ENCODE results near the gene ITSN2.

ITSN2 gene

DNA sequence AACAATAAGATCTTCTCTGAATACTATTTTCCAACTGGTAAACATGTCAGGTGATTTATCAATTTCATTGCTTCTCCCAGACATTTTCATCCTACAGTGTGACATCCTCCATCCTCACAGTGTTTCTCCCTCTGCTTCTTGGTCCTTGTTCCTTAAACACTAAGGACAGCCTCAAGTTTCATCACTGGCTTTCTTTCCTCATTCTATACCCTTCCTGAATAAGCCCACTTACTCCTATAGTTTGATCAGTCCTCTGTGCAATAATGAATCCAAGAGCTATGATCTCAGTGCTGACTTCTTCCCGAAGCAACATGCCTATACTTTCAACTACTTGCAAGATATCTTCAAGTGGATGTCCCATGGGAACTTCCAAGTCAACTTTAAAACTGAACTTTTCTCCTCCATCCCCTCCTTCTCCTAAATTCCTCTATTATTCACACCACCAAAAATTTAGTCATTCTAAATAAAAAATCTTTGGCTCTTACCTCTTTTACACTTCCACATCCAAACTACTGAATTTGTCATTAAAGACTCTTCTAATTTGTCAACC lies 97.8 kb downstream of the ITSN2 start:
- DNase-seq, result no peak

DNA sequence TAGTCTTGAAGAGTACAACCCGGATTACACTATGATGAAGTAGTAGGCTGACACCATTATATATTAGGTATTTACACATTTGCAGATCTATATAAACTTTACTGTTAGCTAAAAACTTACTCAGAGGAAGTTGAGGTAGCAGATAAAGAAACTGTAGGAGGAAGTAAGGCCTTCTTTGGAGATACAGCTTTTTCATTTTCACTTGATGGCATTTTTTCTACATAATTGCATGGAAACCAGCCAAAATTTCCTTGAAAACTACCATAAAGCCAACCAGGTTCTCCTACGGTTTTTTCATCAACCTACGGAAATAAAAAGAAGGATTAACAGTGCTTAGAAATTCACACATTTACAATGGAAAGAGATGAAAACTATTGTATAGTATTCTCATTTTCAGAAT lies 98.9 kb downstream of the ITSN2 start:
- no peak for DNase-seq

DNA sequence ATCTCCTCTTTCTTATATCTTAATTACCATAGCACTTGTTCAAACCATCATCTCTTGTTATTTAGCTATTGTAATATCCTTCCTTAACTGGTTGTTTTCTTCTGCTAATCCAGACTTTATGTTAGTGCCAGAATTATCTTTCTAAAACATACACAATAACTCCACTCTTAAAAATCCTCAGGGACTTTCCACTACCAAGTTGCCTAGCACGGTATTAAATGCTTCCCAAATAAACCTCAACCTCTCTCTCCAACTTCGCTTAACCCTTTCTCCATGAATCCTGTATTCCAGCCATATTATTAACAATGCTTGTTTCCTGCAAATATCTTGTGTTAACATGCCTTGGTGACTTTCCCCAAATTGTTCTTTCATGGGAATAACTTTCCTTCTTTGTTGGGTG lies 101.0 kb downstream of the ITSN2 start:
- no peak for DNase-seq

DNA sequence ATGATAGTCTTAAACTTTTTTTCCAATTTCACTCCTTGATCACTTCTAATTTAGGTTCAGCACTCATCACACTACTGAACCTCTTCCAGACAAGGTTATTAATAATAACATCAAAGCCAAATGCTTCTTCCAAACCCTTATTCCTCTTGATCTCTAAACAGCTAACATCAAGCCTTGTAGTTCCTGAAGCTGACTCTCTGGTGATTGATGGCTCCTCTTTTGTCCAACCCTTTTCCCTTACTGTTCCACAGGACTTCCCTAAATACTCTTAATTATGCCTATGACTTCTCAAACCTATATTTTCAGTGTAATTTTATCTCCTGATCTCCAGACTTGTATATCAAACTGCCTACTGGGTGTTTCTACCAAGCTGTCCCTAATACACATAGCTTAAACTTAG lies 101.6 kb downstream of the ITSN2 start:
- DNase-seq, result no peak

DNA sequence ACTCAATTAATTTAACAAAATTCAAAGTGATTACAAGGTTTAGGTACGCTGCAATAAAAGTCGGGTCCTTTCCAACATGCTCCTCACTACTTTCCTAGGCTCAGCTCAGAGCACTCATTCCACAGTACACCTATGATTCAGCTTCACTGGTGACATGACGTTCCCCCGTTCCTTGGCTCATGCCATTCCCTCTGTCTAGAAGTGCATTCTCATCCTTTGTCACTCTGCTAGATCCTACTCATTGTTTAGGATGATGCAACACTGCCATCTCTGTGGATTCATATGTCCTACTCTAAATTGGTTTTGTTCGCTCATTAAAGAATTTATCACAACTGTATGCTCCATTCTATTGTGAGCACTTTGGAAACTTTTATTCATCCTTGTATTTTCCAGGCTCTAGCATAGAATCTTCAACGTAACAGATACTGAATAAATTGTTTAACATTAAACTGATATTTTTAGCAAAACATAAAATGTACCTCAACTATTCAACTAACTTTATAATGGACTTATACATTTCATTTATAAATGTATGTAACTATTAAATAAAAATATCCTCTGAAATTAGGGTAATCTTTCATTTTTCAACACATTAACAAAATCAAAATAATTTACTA lies 106.9 kb downstream of the ITSN2 start:
- DNase-seq, result no peak

DNA sequence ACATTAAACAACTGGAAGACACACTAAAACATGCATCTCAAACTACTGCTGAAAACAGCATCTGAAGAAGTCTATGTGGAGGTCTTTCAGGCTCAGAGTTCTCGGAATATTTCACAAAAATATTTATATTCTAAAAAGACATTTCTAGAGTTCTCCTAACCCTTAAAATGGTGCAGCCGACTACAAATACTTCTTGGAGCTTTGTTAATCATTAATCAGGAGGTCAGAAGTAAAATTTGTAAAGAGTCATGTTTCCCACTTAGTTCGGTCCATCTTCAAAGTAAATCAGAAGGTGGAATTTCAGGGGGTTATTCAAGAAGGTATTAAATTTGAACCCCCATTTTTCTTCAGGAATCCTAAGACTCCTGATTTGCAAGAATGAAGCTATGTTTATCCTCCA lies 112.7 kb downstream of the ITSN2 start:
- no peak for DNase-seq

DNA sequence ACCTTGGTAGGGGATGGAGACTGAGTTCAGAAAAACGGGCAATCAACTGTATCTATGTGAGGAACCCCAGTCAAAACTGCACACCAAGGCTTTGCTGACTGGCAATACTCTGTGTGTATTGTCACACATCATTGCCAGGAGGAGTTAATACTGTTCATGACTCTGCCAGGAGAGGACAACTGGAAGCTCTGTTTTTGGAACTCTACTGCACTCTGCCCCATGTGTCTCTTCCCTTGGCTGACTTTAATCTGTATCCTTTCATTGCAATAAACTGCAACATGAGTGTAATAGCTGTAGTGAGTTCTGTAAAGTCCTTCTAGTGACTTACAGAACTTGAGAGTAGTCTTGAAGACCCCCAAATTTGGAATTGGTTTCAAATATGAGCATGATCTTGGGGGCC lies 113.2 kb downstream of the ITSN2 start:
- DNase-seq, result no peak

DNA sequence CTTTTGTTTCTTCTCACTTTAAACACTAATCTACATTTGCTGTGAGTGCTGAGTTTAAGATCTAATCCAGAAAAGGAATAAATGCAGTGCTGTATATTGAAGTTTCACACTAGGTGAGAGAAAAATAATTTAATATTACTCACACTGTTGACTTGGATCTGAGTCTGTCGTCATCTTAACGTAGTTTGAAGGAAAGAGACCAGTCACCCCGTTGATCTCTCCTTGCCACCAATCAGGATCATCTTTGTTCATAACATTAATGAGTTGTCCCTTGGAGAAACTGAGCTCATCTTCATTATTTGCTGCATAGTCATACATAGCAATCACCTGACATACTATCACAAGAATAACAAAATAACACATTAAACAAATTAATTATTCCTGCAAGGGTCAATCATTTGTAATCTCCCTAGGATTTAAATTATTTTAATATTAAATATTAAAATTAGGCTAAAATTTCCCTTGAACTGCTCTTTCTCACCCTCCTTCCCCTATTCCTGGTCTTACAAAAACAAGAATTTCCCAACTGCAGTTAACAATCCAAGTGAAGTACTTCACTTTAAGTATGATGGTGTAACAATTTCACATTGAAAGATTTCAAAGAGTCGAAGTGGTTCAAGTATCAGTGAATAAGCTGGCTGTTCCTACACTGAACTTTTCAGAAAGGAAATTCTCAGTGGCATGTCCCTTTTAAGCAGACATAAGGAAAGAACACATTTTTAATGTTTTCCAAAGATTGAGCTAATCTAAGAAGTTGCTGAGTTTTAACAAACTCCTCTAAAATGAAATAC lies 114.2 kb downstream of the ITSN2 start:
- no peak for DNase-seq

DNA sequence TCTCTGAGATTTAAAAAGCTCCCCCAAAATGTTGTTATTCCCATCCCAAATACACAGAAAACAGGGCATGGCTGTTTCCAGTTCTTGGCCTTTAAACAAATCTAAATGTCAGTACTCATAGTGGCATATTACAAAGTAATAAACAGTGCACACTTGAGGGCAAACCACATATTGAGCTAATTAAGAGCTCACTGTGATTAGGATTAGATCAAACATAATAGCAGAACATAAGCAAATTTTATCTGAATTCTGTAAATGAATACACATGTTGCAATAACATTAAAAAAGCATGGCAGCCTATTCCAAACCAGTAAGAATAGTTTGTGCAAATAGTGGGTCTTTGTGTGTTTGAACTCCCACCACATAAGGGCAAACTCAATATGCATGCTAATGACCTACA lies 118.8 kb downstream of the ITSN2 start:
- DNase-seq, result no peak

DNA sequence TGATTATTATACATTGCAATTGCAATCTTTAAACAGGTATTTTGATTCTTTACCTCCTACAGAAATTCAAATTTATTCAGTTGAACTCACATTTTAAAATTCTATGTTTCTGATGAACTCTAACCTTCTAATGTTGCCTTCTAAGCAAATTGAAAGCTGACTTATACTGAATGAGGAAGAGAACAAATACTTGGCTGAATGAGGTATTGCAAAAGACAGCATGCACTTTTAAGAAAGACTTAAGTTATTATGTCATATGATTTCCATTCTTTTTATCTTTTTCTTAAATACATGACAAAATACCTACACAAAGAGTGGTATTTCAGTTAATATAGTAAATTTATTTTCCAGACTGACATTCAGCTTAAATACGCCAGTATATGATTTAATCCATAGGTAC lies 120.8 kb downstream of the ITSN2 start:
- DNase-seq, result no peak

DNA sequence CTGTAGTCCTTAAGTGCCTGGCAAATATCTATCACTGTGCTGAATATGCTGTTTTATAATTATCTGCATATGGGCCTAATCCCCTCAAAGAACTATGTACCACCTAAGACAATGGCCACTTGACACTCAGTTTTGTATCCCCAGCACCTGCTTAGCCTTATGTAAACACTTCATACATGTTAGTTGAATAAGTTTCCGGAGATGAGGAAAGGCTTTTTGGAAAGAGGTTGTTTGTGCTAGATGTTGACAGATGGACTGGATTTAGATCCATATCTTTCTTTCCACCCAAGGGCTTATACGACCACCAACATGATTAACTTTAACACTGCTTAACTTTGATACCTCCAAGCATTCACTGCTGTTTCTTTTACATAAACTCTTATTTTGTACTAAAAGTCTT lies 122.2 kb downstream of the ITSN2 start:
- peak; percentile 50 for DNase-seq

DNA sequence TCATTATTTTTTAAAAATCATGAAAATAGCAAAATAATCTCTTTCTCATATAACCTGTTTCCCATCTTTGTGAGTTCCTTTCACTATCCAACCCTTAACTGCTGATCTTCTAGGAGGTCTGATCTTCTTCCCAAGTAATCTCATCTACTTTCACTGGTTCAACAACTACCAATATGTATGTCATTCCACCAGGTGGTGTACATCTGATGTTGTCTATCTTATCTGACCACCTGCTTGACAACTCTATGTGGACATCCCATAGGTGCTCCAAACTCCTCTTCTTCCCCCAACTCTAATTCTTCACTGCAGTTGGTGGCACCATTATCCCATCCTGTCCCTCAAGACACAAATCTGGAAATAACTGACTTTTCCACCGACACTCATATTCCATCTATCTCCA lies 123.0 kb downstream of the ITSN2 start:
- no peak for DNase-seq

DNA sequence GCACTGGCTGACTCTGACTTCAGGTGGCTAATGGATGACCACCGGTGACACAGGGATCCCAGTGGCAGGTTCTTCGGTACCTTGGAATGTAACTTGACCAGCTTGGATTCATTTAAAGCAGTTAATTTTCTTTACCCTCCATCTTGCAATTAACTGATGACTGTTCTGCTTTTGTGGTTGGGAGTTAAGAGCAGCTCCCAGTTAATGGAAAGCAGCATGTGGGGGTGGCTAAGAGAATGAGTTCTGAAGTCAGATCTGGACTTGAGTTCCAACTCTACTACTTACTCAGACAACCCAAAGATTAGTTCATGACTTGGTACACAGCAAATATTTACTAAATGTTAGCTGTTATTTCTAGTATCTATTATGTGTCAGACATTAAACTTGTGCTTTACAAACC lies 127.0 kb downstream of the ITSN2 start:
- DNase-seq, result no peak

DNA sequence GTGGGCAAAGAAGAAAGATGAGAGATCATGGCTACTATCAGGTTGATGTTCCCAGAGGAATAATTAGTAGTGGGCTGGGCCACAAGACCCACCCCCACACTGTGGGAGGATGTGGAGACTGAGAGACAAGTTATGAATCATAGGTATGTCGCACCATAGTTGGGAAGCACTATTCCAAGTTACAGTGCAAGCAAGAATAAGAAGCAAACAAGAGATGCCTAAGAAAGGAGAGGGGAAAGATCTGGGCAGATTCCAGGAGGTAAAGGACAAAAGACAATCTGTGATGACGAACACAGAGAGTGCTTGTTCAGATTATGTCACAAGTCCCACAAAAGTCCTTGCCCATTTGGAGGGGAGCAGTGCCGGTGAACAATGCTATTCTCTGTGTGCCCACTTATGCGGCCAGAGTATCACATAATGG lies 128.9 kb downstream of the ITSN2 start:
- DNase-seq, result no peak

DNA sequence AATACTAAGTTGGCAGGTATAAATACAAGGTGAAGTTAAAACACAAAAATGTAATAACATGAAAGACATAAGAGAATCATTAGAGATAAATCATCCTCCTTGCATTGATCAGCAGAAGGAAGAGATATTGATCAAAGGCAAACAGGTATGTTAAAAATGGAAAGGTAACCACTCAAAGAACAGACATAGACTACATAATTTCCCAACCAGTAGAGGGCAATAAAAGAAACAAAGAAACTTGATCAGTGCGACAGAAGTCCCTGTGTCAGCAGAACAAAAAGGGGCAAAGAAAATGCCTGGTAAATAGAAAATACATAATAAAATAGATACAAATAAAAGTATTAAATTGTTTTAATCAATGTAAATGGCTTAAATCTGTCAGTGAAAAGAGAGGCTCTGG lies 131.9 kb downstream of the ITSN2 start:
- no peak for DNase-seq

DNA sequence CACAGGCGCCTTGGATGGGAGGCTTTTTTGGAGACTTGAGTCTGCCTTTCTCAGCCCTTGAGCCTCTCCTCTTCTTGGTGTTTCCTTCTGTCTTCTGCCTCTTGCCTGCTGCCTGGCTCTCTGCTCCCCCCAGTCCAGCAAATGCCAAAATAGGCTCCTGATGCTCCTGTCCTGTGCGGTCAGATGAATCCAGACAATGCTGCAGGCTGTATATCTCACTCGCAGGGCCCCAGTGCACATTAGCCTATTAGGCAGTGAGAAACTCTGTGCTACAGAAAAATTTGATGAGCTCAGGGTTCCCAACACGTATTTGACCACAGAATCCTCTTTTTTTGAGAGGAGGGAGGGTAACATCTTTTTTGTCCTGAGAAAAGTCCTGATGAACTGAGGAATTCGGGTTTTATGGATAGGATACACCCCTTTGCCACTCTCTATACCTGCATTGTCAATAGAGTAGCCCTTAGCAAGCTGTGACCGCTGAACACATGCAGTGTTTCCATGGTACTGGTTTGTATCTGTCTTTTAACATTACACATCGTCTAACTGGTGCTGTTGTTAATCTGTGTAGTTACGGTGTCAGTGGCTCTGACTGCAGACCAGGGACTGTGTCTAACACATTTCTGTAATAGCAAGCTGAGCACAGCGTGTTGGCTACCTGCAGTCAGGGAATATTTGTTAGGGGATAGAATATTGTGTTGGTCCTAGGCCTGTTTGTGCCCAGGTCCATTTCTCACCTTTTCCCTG lies 134.7 kb downstream of the ITSN2 start:
- no peak for DNase-seq

DNA sequence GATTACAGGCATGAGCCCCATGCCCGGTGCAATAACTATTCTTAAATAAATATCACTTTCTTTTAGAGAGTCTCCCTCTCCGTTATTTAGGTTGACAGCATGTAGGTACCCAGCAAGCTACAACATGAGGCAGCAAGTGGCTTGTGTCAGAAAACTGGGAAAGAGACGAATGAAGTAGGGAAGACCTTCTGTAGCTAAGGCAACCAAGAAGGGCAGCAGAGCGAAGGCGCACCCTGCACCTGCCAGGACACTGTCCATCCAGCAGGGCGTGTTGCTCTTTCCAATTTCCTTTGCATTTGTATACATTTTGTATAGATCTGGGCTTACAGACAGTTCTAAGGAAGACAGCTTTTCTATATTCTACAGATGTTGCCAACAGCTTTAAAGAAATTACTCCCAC lies 137.4 kb downstream of the ITSN2 start:
- DNase-seq, result no peak

DNA sequence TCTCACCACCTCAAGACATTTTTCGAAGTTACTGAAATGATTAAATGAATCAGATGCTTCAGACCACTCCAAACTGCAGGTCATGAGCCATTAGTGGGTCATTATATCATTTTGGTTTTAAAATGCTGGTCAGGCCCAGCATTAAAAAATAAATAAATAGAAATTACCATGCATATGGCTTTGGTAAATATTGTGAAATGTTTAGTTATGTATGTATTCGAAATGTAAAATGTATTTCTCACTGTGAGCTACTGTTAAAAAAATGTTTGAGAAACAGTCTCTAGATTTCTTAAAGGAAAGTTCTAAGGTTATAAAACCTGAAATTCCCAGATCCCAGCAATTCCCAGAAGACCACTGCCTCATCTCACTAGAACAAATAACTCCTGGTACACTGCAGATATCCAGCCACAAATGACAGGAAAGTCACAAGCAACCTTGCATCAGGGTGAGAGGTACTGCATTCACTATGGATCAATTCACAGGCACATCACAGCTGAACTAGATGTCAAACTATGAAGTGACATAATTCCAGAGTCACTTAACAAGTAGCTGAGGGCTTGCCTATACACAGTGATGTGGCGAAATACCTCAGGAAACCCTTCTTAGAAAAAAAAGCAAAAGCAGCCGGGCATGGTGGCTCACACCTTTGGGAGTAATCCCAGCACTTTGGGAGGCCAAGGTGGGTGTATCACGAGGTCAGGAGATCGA lies 138.8 kb downstream of the ITSN2 start:
- DNase-seq, result no peak

DNA sequence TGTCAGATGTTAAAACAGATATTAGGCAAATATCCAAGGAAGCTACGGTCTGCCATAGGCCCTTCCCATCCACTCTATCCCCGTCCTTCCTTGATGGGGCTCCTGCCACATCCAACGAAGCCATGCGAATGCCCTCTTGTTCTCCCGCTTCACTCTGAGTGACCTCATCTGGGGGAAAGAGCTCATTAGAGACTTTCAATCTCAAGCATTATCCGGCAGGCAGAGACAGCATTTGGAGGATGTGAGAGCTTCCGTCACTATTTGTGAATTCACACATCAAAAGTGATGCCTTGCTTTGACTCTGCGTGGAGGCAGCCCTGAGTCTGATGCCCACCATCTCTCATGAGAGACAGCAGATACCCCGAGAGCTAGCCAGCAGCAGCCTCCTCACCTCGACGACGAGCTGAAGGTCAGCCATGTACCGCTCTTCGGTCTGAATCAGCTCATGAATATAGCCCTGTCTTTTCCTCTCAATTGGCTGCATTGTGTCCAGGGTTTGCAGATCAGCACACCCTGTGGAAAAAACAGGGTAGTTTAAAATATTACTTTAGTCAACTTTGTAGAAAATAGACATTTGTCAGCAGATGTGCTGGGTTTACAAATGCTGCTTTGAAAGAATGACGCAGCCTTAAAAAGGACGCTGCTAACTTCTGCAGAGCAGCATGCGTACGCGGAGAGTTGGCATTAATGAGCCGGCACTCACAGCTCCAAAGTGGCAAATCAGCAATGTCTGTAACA lies 139.6 kb downstream of the ITSN2 start:
- no peak for DNase-seq

DNA sequence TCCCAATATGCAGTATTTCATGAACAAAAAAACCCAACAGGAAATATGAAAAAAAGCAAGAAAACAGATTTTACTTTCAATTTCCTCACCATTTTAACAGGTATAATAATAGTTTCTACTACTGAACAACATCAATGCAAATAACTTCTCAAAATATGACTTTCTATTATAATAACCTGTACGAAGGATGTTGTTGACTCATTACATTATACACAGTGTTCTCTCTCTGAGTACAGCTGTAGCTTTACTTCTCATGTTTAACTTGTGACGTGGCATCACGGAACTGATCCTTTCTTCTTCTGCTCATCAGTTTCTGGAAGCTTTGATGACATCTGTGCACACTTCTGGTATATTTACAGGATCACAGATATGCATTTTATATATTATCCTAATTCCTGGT lies 145.5 kb downstream of the ITSN2 start:
- no peak for DNase-seq

DNA sequence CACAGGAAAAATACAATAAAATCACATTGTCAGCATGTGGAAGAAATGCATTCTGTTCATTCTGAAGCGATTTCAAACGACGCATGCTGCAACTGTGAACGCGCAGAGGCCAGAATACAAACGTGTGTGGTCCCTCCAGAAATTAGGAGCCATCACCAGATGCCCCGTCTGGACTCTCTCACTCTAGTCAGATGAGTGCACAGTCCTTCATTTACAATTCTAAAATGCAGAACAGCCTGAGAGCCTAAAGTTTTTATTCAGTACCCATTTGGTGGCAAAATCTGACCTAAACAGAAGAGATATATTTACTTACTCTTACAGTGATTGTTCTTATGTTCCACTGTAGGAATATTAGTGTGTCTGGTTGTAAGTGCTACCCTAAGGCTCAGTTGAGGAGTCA lies 148.9 kb downstream of the ITSN2 start:
- no peak for DNase-seq

DNA sequence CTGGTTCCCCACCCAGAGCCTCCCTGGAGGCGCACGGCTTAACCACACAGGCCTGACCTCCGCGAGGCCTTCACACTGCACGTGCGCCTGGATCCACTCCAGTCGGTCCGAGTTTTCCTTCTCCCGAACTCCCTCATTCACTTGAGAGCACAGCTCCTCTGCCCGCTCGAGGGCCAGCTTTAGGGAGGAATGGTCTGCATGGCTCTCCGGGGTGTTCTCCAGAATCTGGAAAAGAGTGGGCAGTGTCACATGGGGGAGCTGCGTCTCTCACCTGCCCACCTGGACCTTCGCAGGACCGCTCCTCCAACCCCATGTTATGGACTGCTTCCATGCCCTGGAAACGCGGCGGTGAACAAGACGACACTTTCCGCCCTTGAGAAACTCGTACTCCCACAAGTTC lies 149.6 kb downstream of the ITSN2 start:
- DNase-seq, result no peak

DNA sequence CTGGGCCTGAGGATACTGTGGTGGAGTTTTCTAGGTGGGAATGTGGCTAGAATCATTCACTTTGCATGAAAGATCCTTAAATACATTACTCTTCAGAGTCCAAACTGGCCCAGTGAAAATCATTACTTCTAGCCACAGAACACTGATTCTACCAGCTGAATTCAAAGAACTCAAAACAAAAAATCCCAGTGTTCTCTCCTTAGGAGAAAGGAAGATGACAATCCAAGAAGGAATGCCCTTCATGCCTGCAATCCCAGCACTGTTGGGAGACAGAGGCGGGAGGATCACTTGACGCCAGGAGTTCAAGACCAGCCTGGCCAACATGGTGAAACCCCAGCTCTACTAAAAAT lies 150.3 kb downstream of the ITSN2 start:
- DNase-seq, result no peak

Data from NCI-H2029 (cell line).